Measurements from ENCODE around the gene PYGB. TPM values are rescaled to one million over a fixed set of nuclear protein-coding genes. Genes with fewer than 3 reads are reported as not detected.

PYGB gene
- total RNA-seq, 1 experiment from 2014 or later: 78.9 TPM

GRCh38 chr20:25199473-25200260 lies 48.2 kb upstream of the PYGB start:
- H3K27ac Mint-ChIP-seq (ENCODE audit: unreplicated experiment): no peak overlapping the region
- intact Hi-C loops (cut with micrococcal nuclease; ENCODE audit: unreplicated experiment): no loop called here
- H3K27me3 ChIP-seq (replicated peaks; ENCODE audit: control insufficient read depth, insufficient read depth, low read length): no peaks in the 10 kb centered on the region

GRCh38 chr20:25203089-25203488 lies 44.8 kb upstream of the PYGB start:
- no TSS peak for BruUV-seq (replicated peaks)
- no peaks in the 10 kb centered on the region for H3K4me1 ChIP-seq
- TF ChIP-seq CTCF (IDR thresholded peaks at IDR 0.05; ENCODE audit: insufficient read depth in 1 of 2, low read depth in 1 of 2, low read length in 1 of 2, severe bottlenecking in 1 of 2, unreplicated experiment in 1 of 2): no peak
- no peak overlapping the region for H3K4me3 ChIP-seq (ENCODE audit: low read depth, low read length)
- CTCF ChIA-PET: no interaction called here
- POLR2A ChIA-PET: interaction anchor here (0.6 kb wide), 1 partner anchor 187 kb away, joined by 4 read pairs; no protein-coding TSS in a partner anchor
- Mint-ChIP-seq H3K36me3 (ENCODE audit: insufficient read depth, unreplicated experiment) (peaks cover 10% of the 10 kb centered on the region), H3K9me3 (ENCODE audit: unreplicated experiment) (no peaks in the 10 kb centered on the region), H3K27me3 (ENCODE audit: insufficient read depth, unreplicated experiment) (no peaks in the 10 kb centered on the region), H3K4me3 (ENCODE audit: unreplicated experiment) (no peak overlapping the region), H3K4me1 (ENCODE audit: low read depth, unreplicated experiment) (peaks cover 4% of the 10 kb centered on the region), H3K27ac (ENCODE audit: unreplicated experiment) (no peak overlapping the region)
- intact Hi-C loops (cut with micrococcal nuclease; ENCODE audit: unreplicated experiment): no loop called here
- H3K27me3 ChIP-seq (replicated peaks; ENCODE audit: control insufficient read depth, insufficient read depth, low read length): no peaks in the 10 kb centered on the region
- H3K36me3 ChIP-seq (ENCODE audit: control insufficient read depth, insufficient read depth, low read length): peaks cover 1% of the 10 kb centered on the region; the same call in 1 of the 2 replicates
- no peaks in the 10 kb centered on the region for H3K9me3 ChIP-seq
- DNase-seq: no peak

More at GRCh38 chr20:25199473-25200260, 48.2 kb upstream of the PYGB start:
- no peaks in the 10 kb centered on the region for H3K36me3 Mint-ChIP-seq (ENCODE audit: insufficient read depth, unreplicated experiment)
- no peak for DNase-seq
- BruUV-seq (replicated peaks): no TSS peak
- H3K4me1 ChIP-seq: peaks cover 4% of the 10 kb centered on the region; the same call in 1 of the 2 replicates
- no peaks in the 10 kb centered on the region for H3K4me1 Mint-ChIP-seq (ENCODE audit: low read depth, unreplicated experiment)
- no peaks in the 10 kb centered on the region for H3K9me3 Mint-ChIP-seq (ENCODE audit: unreplicated experiment)
- no peaks in the 10 kb centered on the region for H3K9me3 ChIP-seq
- H3K27me3 Mint-ChIP-seq (ENCODE audit: insufficient read depth, unreplicated experiment): no peaks in the 10 kb centered on the region
- POLR2A ChIA-PET: no interaction called here
- no peak for TF ChIP-seq CTCF (IDR thresholded peaks at IDR 0.05; ENCODE audit: insufficient read depth in 1 of 2, low read depth in 1 of 2, low read length in 1 of 2, severe bottlenecking in 1 of 2, unreplicated experiment in 1 of 2)
- no peak overlapping the region for H3K4me3 Mint-ChIP-seq (ENCODE audit: unreplicated experiment)
- peaks cover 1% of the 10 kb centered on the region; the same call in 1 of the 2 replicates for H3K36me3 ChIP-seq (ENCODE audit: control insufficient read depth, insufficient read depth, low read length)
- H3K4me3 ChIP-seq (ENCODE audit: low read depth, low read length): no peak overlapping the region
- CTCF ChIA-PET: no interaction called here

- H3K27me3 Mint-ChIP-seq (ENCODE audit: insufficient read depth, unreplicated experiment): no peaks in the 10 kb centered on the region
- POLR2A ChIA-PET: no interaction called here
Measured at GRCh38 chr20:25203871-25204320, 44.0 kb upstream of the PYGB start.

More at GRCh38 chr20:25203871-25204320, 44.0 kb upstream of the PYGB start:
- Histone ChIP-seq H3K4me3 (ENCODE audit: low read depth, low read length) (no peak overlapping the region), H3K9me3 (no peaks in the 10 kb centered on the region), H3K4me1 (no peaks in the 10 kb centered on the region), H3K36me3 (ENCODE audit: control insufficient read depth, insufficient read depth, low read length) (no peaks in the 10 kb centered on the region; the same call in 1 of the 2 replicates), H3K27me3 (replicated peaks; ENCODE audit: control insufficient read depth, insufficient read depth, low read length) (no peaks in the 10 kb centered on the region)
- H3K4me1 Mint-ChIP-seq (ENCODE audit: low read depth, unreplicated experiment): peaks cover 5% of the 10 kb centered on the region
- peaks cover 11% of the 10 kb centered on the region for H3K36me3 Mint-ChIP-seq (ENCODE audit: insufficient read depth, unreplicated experiment)
- intact Hi-C loops (cut with micrococcal nuclease; ENCODE audit: unreplicated experiment): no loop called here
- no peaks in the 10 kb centered on the region for H3K9me3 Mint-ChIP-seq (ENCODE audit: unreplicated experiment)
- H3K4me3 Mint-ChIP-seq (ENCODE audit: unreplicated experiment): no peak overlapping the region
- DNase-seq: no peak
- H3K27ac Mint-ChIP-seq (ENCODE audit: unreplicated experiment): no peak overlapping the region
- CTCF ChIA-PET: no interaction called here
- BruUV-seq (replicated peaks): no TSS peak
- no peak for TF ChIP-seq CTCF (IDR thresholded peaks at IDR 0.05; ENCODE audit: insufficient read depth in 1 of 2, low read depth in 1 of 2, low read length in 1 of 2, severe bottlenecking in 1 of 2, unreplicated experiment in 1 of 2)

Measured in Caco-2 (cell line).